K562 (cell line): Measurements from ENCODE around the gene SPOCK2. TPM values are rescaled to one million over a fixed set of nuclear protein-coding genes. Genes with fewer than 3 reads are reported as not detected.
A peak's percentile ranks its signal among the peaks of the same experiment; 100 is the strongest.

ENCODE experiments used
- CTCF ChIP-seq, 3 experiments: IDR thresholded peaks in 2 of 3; conservative IDR thresholded peaks in 1 of 3; 2 replicates each; pipeline ENCODE4 v1.5.1; 2011 to 2012; ENCODE audit warnings: low read length in 3 of 3, mild to moderate bottlenecking in 3 of 3, control low read depth in 2 of 3, improper control_type of control experiment in 1 of 3, inconsistent platforms in 1 of 3, low read depth in 1 of 3, mixed read lengths in 1 of 3, moderate library complexity in 1 of 3; ENCODE audit not compliant: insufficient read depth in 2 of 3
- CXXC5 ChIP-seq: fragments of 250-450 bp; sonication (Bioruptor Pico); IDR thresholded peaks from 2 replicates; pipeline ENCODE4 v1.8.0; 2022; ENCODE audit warnings: inconsistent platforms, mild to moderate bottlenecking, moderate library complexity
- ETS2 ChIP-seq: IDR thresholded peaks from 2 replicates; pipeline ENCODE4 v1.6.1; 2016; ENCODE audit warnings: borderline replicate concordance, missing genetic modification characterization, mild to moderate bottlenecking, moderate library complexity, missing compliant biosample characterization; ENCODE audit not compliant: poor library complexity, severe bottlenecking
- PREB ChIP-seq: sonication (generic); formaldehyde crosslinking; IDR thresholded peaks from 2 replicates; pipeline ENCODE4 v1.8.1; 2023; ENCODE audit warnings: mild to moderate bottlenecking, missing genetic modification reagents
- TAF15 ChIP-seq: fragments of 200-400 bp; formaldehyde crosslinking; IDR thresholded peaks from 2 replicates; pipeline ENCODE4 v1.6.1; 2017; ENCODE audit warnings: mild to moderate bottlenecking, low read depth, low read length, moderate library complexity
- TSHZ1 ChIP-seq: fragments of 250-450 bp; sonication (Bioruptor Pico); IDR thresholded peaks from 2 replicates; pipeline ENCODE4 v1.4.0; 2020; ENCODE audit warnings: mild to moderate bottlenecking, moderate library complexity
- ZFP36 ChIP-seq: fragments of 150-350 bp; IDR thresholded peaks from 2 replicates; pipeline ENCODE4 v1.6.1; 2018; ENCODE audit warnings: low read length, low read depth; ENCODE audit not compliant: partially characterized antibody
- ZNF316 ChIP-seq: fragments of 450-650 bp; IDR thresholded peaks from 2 replicates; pipeline ENCODE4 v1.6.1; 2016
- polyA plus RNA-seq, 8 experiments: library from polyadenylated mRNA; depleted of rRNA in 4 of 8; stranded (reverse) in 5 of 8; unstranded in 3 of 8; fragments of >200 nt; fragmentation: Nextera tagmentation in 2 of 8; fragmentation: Illumina TruSeq in 1 of 8; extraction: Ambion mirVana in 2 of 8; extraction: Trizol in 1 of 8; gene quantifications; 2 replicates each; pipeline versions ENCODE4 v1.2.1 to v1.2.3, GENCODE V29; 2011 to 2014; ENCODE audit warnings: inconsistent platforms in 1 of 8, missing spikeins in 1 of 8
- total RNA-seq, 7 experiments: library from RNA; depleted of rRNA in 6 of 7; stranded (reverse); fragments of >200 nt in 6 of 7; fragmentation: Illumina TruSeq in 2 of 7; extraction: Trizol in 2 of 7; gene quantifications; 2 replicates each; pipeline versions ENCODE4 v1.2.1 to v1.2.3, GENCODE V29; 2011 to 2021; ENCODE audit warnings: low replicate concordance in 1 of 7

Gene SPOCK2
- total and polyA plus RNA-seq, 9 of the 15 experiments (the other 6 are each of a cell fraction or from before 2014, with no cell fraction given), result 0.04 to 0.86 (median 0.11) TPM; not detected in 2

- TF ChIP-seq TSHZ1 (CRISPR knock-in tag) (no peak), CXXC5 (CRISPR knock-in tag) (peak; percentile 46), ETS2 (tag) (no peak), ZFP36 (peak; percentile 90), TAF15 (no peak), PREB (no peak), CTCF (IDR thresholded peaks at IDR 0.05 in 2 of 3, conservative IDR thresholded peaks at IDR 0.05 in 1 of 3; ENCODE audit: insufficient read depth in 2 of 3, low read depth in 1 of 3, low read length in 3 of 3) (peak in 2 of 3 experiments; percentile 24 to 31; a peak in 3 of 6 replicates), ZNF316 (no peak)
Measured at GRCh38 chr10:72039377-72039776, 49.0 kb downstream of the SPOCK2 start (continued).
